H1 (cell line): ENCODE measurements around the gene TLL1. TPM values are rescaled to one million over a fixed set of nuclear protein-coding genes. Genes with fewer than 3 reads are reported as not detected.

Experiments
- EZH2 ChIP-seq: fragments of 200-600 bp; sonication (generic); IDR thresholded peaks from 2 replicates; pipeline ENCODE4 v1.7.1; 2012; ENCODE audit warnings: low read depth, mild to moderate bottlenecking, moderate library complexity, low read length, inconsistent platforms; ENCODE audit not compliant: severe bottlenecking
- GABPA ChIP-seq: IDR thresholded peaks from 2 replicates; pipeline ENCODE4 v1.6.1; 2011; ENCODE audit warnings: mild to moderate bottlenecking, low read length, moderate library complexity, borderline replicate concordance; ENCODE audit not compliant: insufficient read depth
- JUND ChIP-seq: IDR thresholded peaks from 2 replicates; pipeline ENCODE4 v1.6.1; 2011; ENCODE audit warnings: mild to moderate bottlenecking, improper control_type of control experiment, low read length
- polyA plus RNA-seq, 7 experiments: library from polyadenylated mRNA; depleted of rRNA in 3 of 7; stranded (reverse) in 5 of 7; unstranded in 2 of 7; fragments of >200 nt in 5 of 7; fragments of 200-250 nt in 2 of 7; gene quantifications; 1 replicate in 5 of 7; 2 replicates in 1 of 7; 4 replicates in 1 of 7; pipeline versions ENCODE4 v1.2.1 to v1.2.3, GENCODE V29; 2011 to 2013; ENCODE audit warnings: missing spikeins in 2 of 7, mixed read lengths in 2 of 7
- total RNA-seq: library from RNA; stranded (reverse); fragmentation: NEBNext Ultra II Directional; extraction: Animal tissue kit (Norgen Biotek cat#: 25700); gene quantifications from 2 replicates; pipeline ENCODE4 v1.2.1, GENCODE V29; 2021
- TF ChIP-seq, protein P1 (sequence below), 3 experiments: IDR thresholded peaks; 1 replicate in 2 of 3; 2 replicates in 1 of 3; pipeline versions ENCODE4 v1.5.1 to v1.6.1; 2011; ENCODE audit warnings: low read length in 3 of 3, mild to moderate bottlenecking in 3 of 3, inconsistent platforms in 2 of 3, low read depth in 1 of 3, moderate library complexity in 1 of 3; ENCODE audit not compliant: insufficient read depth in 1 of 3; ENCODE audit errors: control extremely low read depth in 1 of 3
- TF ChIP-seq, protein P2 (sequence below): IDR thresholded peaks from 2 replicates; pipeline ENCODE4 v1.6.1; 2012; ENCODE audit warnings: inconsistent platforms

TLL1 gene
- total and polyA plus RNA-seq, 2 of the 8 experiments (the other 6 are each of a cell fraction or from before 2014, with no cell fraction given): 0.18 to 1.1 TPM

DNA sequence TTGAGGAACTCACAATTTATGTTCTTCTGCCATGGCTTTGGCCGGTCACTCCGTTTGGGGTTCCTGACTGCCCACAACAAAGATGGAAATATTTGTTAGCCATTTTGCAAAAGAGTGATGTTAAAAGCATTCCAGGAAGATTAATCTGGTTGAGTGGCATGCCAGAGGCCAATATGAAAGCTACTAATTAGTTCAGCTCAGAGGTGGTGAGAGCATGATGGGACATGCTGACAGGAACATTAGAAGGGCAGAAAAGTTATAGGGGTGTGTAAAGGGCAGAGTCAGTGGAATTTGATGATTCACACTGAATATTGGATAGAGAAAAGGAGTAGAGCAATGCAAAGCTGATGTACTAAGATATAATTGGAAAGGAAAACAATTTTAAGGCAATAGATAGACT is 94.4 kb downstream of the TLL1 start (continued):
- TF ChIP-seq, protein P1, sequence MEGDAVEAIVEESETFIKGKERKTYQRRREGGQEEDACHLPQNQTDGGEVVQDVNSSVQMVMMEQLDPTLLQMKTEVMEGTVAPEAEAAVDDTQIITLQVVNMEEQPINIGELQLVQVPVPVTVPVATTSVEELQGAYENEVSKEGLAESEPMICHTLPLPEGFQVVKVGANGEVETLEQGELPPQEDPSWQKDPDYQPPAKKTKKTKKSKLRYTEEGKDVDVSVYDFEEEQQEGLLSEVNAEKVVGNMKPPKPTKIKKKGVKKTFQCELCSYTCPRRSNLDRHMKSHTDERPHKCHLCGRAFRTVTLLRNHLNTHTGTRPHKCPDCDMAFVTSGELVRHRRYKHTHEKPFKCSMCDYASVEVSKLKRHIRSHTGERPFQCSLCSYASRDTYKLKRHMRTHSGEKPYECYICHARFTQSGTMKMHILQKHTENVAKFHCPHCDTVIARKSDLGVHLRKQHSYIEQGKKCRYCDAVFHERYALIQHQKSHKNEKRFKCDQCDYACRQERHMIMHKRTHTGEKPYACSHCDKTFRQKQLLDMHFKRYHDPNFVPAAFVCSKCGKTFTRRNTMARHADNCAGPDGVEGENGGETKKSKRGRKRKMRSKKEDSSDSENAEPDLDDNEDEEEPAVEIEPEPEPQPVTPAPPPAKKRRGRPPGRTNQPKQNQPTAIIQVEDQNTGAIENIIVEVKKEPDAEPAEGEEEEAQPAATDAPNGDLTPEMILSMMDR (IDR thresholded peaks at IDR 0.05; ENCODE audit: control extremely low read depth in 1 of 3, insufficient read depth in 1 of 3, low read depth in 1 of 3, low read length in 3 of 3): no peak
- TF ChIP-seq EZH2: no peak
- TF ChIP-seq JUND: no peak
- TF ChIP-seq GABPA: no peak
- TF ChIP-seq, protein P2, sequence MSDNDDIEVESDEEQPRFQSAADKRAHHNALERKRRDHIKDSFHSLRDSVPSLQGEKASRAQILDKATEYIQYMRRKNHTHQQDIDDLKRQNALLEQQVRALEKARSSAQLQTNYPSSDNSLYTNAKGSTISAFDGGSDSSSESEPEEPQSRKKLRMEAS: no peak
